ENCODE data around the gene DOK5. TPM values are rescaled to one million over a fixed set of nuclear protein-coding genes. Genes with fewer than 3 reads are reported as not detected.

The DOK5 gene
- total RNA-seq, 1 donor from 2014 or later, result 236 TPM

- no peak for DNase-seq (ENCODE audit: low spot score in 2 of 2)
- no peak for FAIRE-seq
These were observed 129.9 kb downstream of the DOK5 start for GRCh38 chr20:54605319-54605718.

GRCh38 chr20:54606380-54606779, 131.0 kb downstream of the DOK5 start:
- DNase-seq (ENCODE audit: low spot score in 2 of 2) (no peak), FAIRE-seq (no peak)

- FAIRE-seq (no peak), DNase-seq (ENCODE audit: low spot score in 2 of 2) (no peak)
These were observed 132.8 kb downstream of the DOK5 start for GRCh38 chr20:54608039-54608745.

- DNase-seq (ENCODE audit: low spot score in 2 of 2) (no peak), FAIRE-seq (no peak)
These were observed 133.6 kb downstream of the DOK5 start for GRCh38 chr20:54608943-54609342.

- FAIRE-seq (no peak), DNase-seq (ENCODE audit: low spot score in 2 of 2) (no peak)
These were observed 136.5 kb downstream of the DOK5 start for GRCh38 chr20:54611708-54612412.

GRCh38 chr20:54618412-54618811, 143.0 kb downstream of the DOK5 start:
- FAIRE-seq (no peak), DNase-seq (ENCODE audit: low spot score in 2 of 2) (no peak)

- FAIRE-seq (no peak), DNase-seq (ENCODE audit: low spot score in 2 of 2) (peak in 1 of 2 donors; percentile 25)
These were observed 143.8 kb downstream of the DOK5 start for GRCh38 chr20:54619181-54619580.

- no peak for FAIRE-seq
- DNase-seq (ENCODE audit: low spot score in 2 of 2), result no peak
These were observed 144.3 kb downstream of the DOK5 start for GRCh38 chr20:54619682-54620081.

- FAIRE-seq (no peak), DNase-seq (ENCODE audit: low spot score in 2 of 2) (no peak)
These were observed 145.2 kb downstream of the DOK5 start for GRCh38 chr20:54620611-54621010.

- no peak for DNase-seq (ENCODE audit: low spot score in 2 of 2)
- no peak for FAIRE-seq
These were observed 147.2 kb downstream of the DOK5 start for GRCh38 chr20:54622333-54623295.

- no peak for FAIRE-seq
- DNase-seq (ENCODE audit: low spot score in 2 of 2), result no peak
These were observed 148.7 kb downstream of the DOK5 start for GRCh38 chr20:54623991-54624569.

GRCh38 chr20:54624706-54625390, 149.5 kb downstream of the DOK5 start:
- peak; percentile 82 for FAIRE-seq
- DNase-seq (ENCODE audit: low spot score in 2 of 2), result peak; percentile 25 to 43

- FAIRE-seq (no peak), DNase-seq (ENCODE audit: low spot score in 2 of 2) (no peak)
These were observed 150.1 kb downstream of the DOK5 start for GRCh38 chr20:54625497-54625896.

- DNase-seq (ENCODE audit: low spot score in 2 of 2), result no peak
- no peak for FAIRE-seq
These were observed 150.7 kb downstream of the DOK5 start for GRCh38 chr20:54626126-54626525.

- FAIRE-seq (no peak), DNase-seq (ENCODE audit: low spot score in 2 of 2) (no peak)
These were observed 154.2 kb downstream of the DOK5 start for GRCh38 chr20:54629632-54630031.

GRCh38 chr20:54630582-54630981, 155.2 kb downstream of the DOK5 start:
- FAIRE-seq, result no peak
- DNase-seq (ENCODE audit: low spot score in 2 of 2), result no peak

GRCh38 chr20:54631059-54631458, 155.7 kb downstream of the DOK5 start:
- FAIRE-seq (no peak), DNase-seq (ENCODE audit: low spot score in 2 of 2) (no peak)

- no peak for FAIRE-seq
- DNase-seq (ENCODE audit: low spot score in 2 of 2), result no peak
These were observed 158.3 kb downstream of the DOK5 start for GRCh38 chr20:54633374-54634355.

- no peak for FAIRE-seq
- no peak for DNase-seq (ENCODE audit: low spot score in 2 of 2)
These were observed 161.2 kb downstream of the DOK5 start for GRCh38 chr20:54636575-54636974.
